Neuronal stem cell (in vitro differentiated cells): ENCODE measurements around the gene AP3S2.

ENCODE experiments used
- DNase-seq: peaks from one replicate; pipeline ENCODE4 v3.0.0-alpha.2; 2013; ENCODE audit warnings: low spot score
- H2AFZ ChIP-seq: one replicate; pipeline ENCODE4 v1.6.1; 2013; ENCODE audit warnings: mild to moderate bottlenecking, low read length, inconsistent platforms
- H2AK5ac ChIP-seq: 2 replicates; pipeline ENCODE4 v1.6.1; 2013; ENCODE audit warnings: low read depth, mild to moderate bottlenecking, inconsistent platforms, low read length, moderate library complexity, mixed read lengths
- H2BK120ac ChIP-seq: 2 replicates; pipeline ENCODE4 v1.6.1; 2013; ENCODE audit warnings: low read depth, mild to moderate bottlenecking, inconsistent platforms, low read length, moderate library complexity, mixed read lengths
- H2BK12ac ChIP-seq: one replicate; pipeline ENCODE4 v1.6.1; 2013; ENCODE audit warnings: low read length, inconsistent platforms
- H2BK15ac ChIP-seq: 2 replicates; pipeline ENCODE4 v1.6.1; 2013; ENCODE audit warnings: mild to moderate bottlenecking, low read length, inconsistent platforms, mixed read lengths
- H2BK5ac ChIP-seq: one replicate; pipeline ENCODE4 v1.6.1; 2013; ENCODE audit warnings: inconsistent platforms, mild to moderate bottlenecking, low read length, moderate library complexity
- H3K14ac ChIP-seq: one replicate; pipeline ENCODE4 v1.6.1; 2013; ENCODE audit warnings: low read length, inconsistent platforms
- H3K18ac ChIP-seq: 2 replicates; pipeline ENCODE4 v1.6.1; 2013; ENCODE audit warnings: low read length, inconsistent platforms
- H3K23ac ChIP-seq: 2 replicates; pipeline ENCODE4 v1.6.1; 2013; ENCODE audit warnings: low read depth, mild to moderate bottlenecking, mixed read lengths, low read length, inconsistent platforms; ENCODE audit not compliant: poor library complexity
- H3K27ac ChIP-seq: replicated peaks from 3 replicates; pipeline ENCODE4 v1.5.1; 2013; ENCODE audit warnings: low read length, inconsistent platforms
- H3K27me3 ChIP-seq, 3 experiments: 2 replicates each; pipeline ENCODE4 v1.6.1; 2013; ENCODE audit warnings: low read length in 3 of 3, mild to moderate bottlenecking in 2 of 3, inconsistent platforms in 1 of 3, low read depth in 1 of 3, mixed read lengths in 1 of 3, moderate library complexity in 1 of 3; ENCODE audit not compliant: control insufficient read depth in 3 of 3, insufficient read depth in 3 of 3
- H3K36me3 ChIP-seq, 2 donors: replicated peaks in 1 of 2; 2 replicates each; pipeline ENCODE4 v1.6.1; 2013; ENCODE audit warnings: low read length in 2 of 2; ENCODE audit not compliant: control insufficient read depth in 2 of 2, insufficient read depth in 2 of 2
- H3K4ac ChIP-seq: 2 replicates; pipeline ENCODE4 v1.6.1; 2013; ENCODE audit warnings: inconsistent platforms, mild to moderate bottlenecking, low read length, moderate library complexity
- H3K4me1 ChIP-seq, 2 donors: 1 replicate in 1 of 2; 2 replicates in 1 of 2; pipeline ENCODE4 v1.6.1; 2013; ENCODE audit warnings: low read length in 2 of 2, low read depth in 1 of 2; ENCODE audit not compliant: control insufficient read depth in 2 of 2, insufficient read depth in 1 of 2
- H3K4me2 ChIP-seq: one replicate; pipeline ENCODE4 v1.6.1; 2013; ENCODE audit warnings: mild to moderate bottlenecking, low read length, inconsistent platforms; ENCODE audit not compliant: insufficient read depth, poor library complexity, severe bottlenecking
- H3K4me3 ChIP-seq, 2 donors: 2 replicates each; pipeline ENCODE4 v1.5.1; 2013; ENCODE audit warnings: low read length in 2 of 2, mild to moderate bottlenecking in 2 of 2, inconsistent platforms in 1 of 2, moderate library complexity in 1 of 2
- H3K79me1 ChIP-seq: one replicate; pipeline ENCODE4 v1.6.1; 2013; ENCODE audit warnings: low read depth, mild to moderate bottlenecking, inconsistent platforms, low read length, moderate library complexity
- H3K9ac ChIP-seq: one replicate; pipeline ENCODE4 v1.6.1; 2013; ENCODE audit warnings: mild to moderate bottlenecking, low read depth, low read length, inconsistent platforms; ENCODE audit not compliant: poor library complexity
- H3K9me3 ChIP-seq, 2 donors: replicated peaks in 1 of 2; 2 replicates each; pipeline versions ENCODE3 to v1.6.1; 2013; ENCODE audit warnings: low read length in 2 of 2, mild to moderate bottlenecking in 2 of 2, inconsistent platforms in 1 of 2, low read depth in 1 of 2, mixed read lengths in 1 of 2, moderate library complexity in 1 of 2; ENCODE audit not compliant: control insufficient read depth in 2 of 2, insufficient read depth in 1 of 2
- H4K8ac ChIP-seq: one replicate; pipeline ENCODE4 v1.6.1; 2013; ENCODE audit warnings: low read depth, mild to moderate bottlenecking, inconsistent platforms, low read length, moderate library complexity
- H4K91ac ChIP-seq: one replicate; pipeline ENCODE4 v1.6.1; 2013; ENCODE audit warnings: low read length, low read depth, mild to moderate bottlenecking, inconsistent platforms; ENCODE audit not compliant: poor library complexity
- WGBS, 2 donors: extraction: QIAGEN DNeasy Blood & Tissue Kit; methylation state at CpG; one replicate each; pipeline ENCODE4 v1.1.7; 2013; ENCODE audit warnings: missing lambda C conversion rate in 2 of 2, mixed read lengths in 1 of 2; ENCODE audit not compliant: insufficient read length in 2 of 2, insufficient replicate concordance in 1 of 2; ENCODE audit errors: extremely low coverage in 2 of 2; 5-methylcytosine and 5-hydroxymethylcytosine counted together

AP3S2 gene

DNA sequence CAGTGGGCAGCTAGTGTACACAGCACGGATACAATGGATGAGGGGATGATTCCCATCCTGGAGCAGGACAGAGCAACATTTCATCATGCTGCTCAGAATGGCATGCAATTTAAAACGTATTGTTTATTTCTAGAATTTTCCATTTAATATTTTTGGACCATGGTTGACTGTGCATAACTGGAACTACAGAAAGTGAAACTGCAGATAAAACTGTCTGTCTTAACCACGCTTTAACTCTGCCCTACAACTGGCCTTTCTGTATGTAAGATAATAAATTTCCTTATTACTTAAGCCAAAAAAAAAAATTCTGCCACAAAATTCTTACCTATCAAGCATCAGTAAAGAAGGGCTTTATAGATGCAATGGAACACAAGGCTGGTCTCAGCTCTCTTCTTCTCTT, 33.4 kb downstream of the AP3S2 start:
- no peak overlapping the region for H2BK5ac ChIP-seq
- no peak overlapping the region for H3K18ac ChIP-seq
- H2BK12ac ChIP-seq = no peak overlapping the region
- no peak overlapping the region for H2AK5ac ChIP-seq
- H3K4me2 ChIP-seq = no peak overlapping the region
- no peak overlapping the region for H2AFZ ChIP-seq
- H3K4ac ChIP-seq = no peak overlapping the region
- H3K4me3 ChIP-seq = no peak overlapping the region
- no CpG with 5 or more reads among the region's 3 CpGs for WGBS, 2 donors
- H3K23ac ChIP-seq = no peak overlapping the region
- no peak overlapping the region for H4K91ac ChIP-seq
- peaks cover 2 to 3% of the 10 kb centered on the region in 2 donors for H3K9me3 ChIP-seq
- H2BK15ac ChIP-seq = no peak overlapping the region
- no peak overlapping the region for H3K14ac ChIP-seq
- no peaks in the 10 kb centered on the region for H3K4me1 ChIP-seq
- no peaks in the 10 kb centered on the region for H3K79me1 ChIP-seq
- peaks cover 13 to 61% of the 10 kb centered on the region in 2 donors for H3K36me3 ChIP-seq
- no peak overlapping the region for H4K8ac ChIP-seq
- no peak overlapping the region for H2BK120ac ChIP-seq
- H3K27ac ChIP-seq = no peak overlapping the region
- H3K9ac ChIP-seq = no peak overlapping the region
- no peaks in the 10 kb centered on the region for H3K27me3 ChIP-seq
- no peak for DNase-seq

GRCh38 chr15:89858661-89859458, 34.9 kb downstream of the AP3S2 start:
- H4K8ac ChIP-seq = no peak overlapping the region
- no peak overlapping the region for H2BK120ac ChIP-seq
- H3K79me1 ChIP-seq = no peaks in the 10 kb centered on the region
- no CpG with 5 or more reads among the region's 9 CpGs for WGBS, 2 donors
- H3K4me2 ChIP-seq = no peak overlapping the region
- H3K27me3 ChIP-seq = no peaks in the 10 kb centered on the region
- peaks cover 11 to 47% of the 10 kb centered on the region in 2 donors for H3K36me3 ChIP-seq
- no peak overlapping the region for H2BK12ac ChIP-seq
- no peak overlapping the region for H3K18ac ChIP-seq
- no peak overlapping the region for H3K14ac ChIP-seq
- H3K9me3 ChIP-seq = peaks cover 2 to 3% of the 10 kb centered on the region in 2 donors
- no peak overlapping the region for H3K9ac ChIP-seq
- no peak overlapping the region for H2BK15ac ChIP-seq
- no peak overlapping the region for H3K4me3 ChIP-seq
- DNase-seq = no peak
- H3K23ac ChIP-seq = no peak overlapping the region
- no peak overlapping the region for H3K27ac ChIP-seq
- H2AFZ ChIP-seq = no peak overlapping the region
- H3K4ac ChIP-seq = no peak overlapping the region
- no peak overlapping the region for H2BK5ac ChIP-seq
- H2AK5ac ChIP-seq = no peak overlapping the region
- no peaks in the 10 kb centered on the region for H3K4me1 ChIP-seq
- no peak overlapping the region for H4K91ac ChIP-seq

- H3K4ac ChIP-seq = no peak overlapping the region
- H3K9me3 ChIP-seq = peaks cover 2 to 3% of the 10 kb centered on the region in 2 donors
- H2BK5ac ChIP-seq = no peak overlapping the region
- DNase-seq = no peak
- H2BK15ac ChIP-seq = no peak overlapping the region
- no peak overlapping the region for H3K9ac ChIP-seq
- H3K4me1 ChIP-seq = no peaks in the 10 kb centered on the region
- H2BK12ac ChIP-seq = no peak overlapping the region
- no CpG with 5 or more reads among the region's 3 CpGs for WGBS, 2 donors
- H4K91ac ChIP-seq = no peak overlapping the region
- no peak overlapping the region for H4K8ac ChIP-seq
- no peak overlapping the region for H2AK5ac ChIP-seq
- H2BK120ac ChIP-seq = no peak overlapping the region
- no peak overlapping the region for H3K23ac ChIP-seq
- no peak overlapping the region for H3K4me2 ChIP-seq
- no peak overlapping the region for H3K14ac ChIP-seq
- H3K4me3 ChIP-seq = no peak overlapping the region
- no peak overlapping the region for H2AFZ ChIP-seq
- no peak overlapping the region for H3K27ac ChIP-seq
- no peaks in the 10 kb centered on the region for H3K79me1 ChIP-seq
- H3K36me3 ChIP-seq = peaks cover 12 to 44% of the 10 kb centered on the region in 2 donors
- H3K18ac ChIP-seq = no peak overlapping the region
- no peaks in the 10 kb centered on the region for H3K27me3 ChIP-seq
Measured at GRCh38 chr15:89857673-89858072, 36.1 kb downstream of the AP3S2 start.

GRCh38 chr15:89855948-89856347, 37.8 kb downstream of the AP3S2 start:
- no peak overlapping the region for H3K9ac ChIP-seq
- H3K27ac ChIP-seq = no peak overlapping the region
- H4K8ac ChIP-seq = no peak overlapping the region
- no peaks in the 10 kb centered on the region for H3K4me1 ChIP-seq
- no peak overlapping the region for H3K14ac ChIP-seq
- peaks cover 15 to 41% of the 10 kb centered on the region in 2 donors for H3K36me3 ChIP-seq
- H3K4me3 ChIP-seq = no peak overlapping the region
- H3K18ac ChIP-seq = no peak overlapping the region
- H3K27me3 ChIP-seq = no peaks in the 10 kb centered on the region
- no peak overlapping the region for H2AFZ ChIP-seq
- H4K91ac ChIP-seq = no peak overlapping the region
- H3K4me2 ChIP-seq = no peak overlapping the region
- no peak overlapping the region for H2AK5ac ChIP-seq
- H2BK5ac ChIP-seq = no peak overlapping the region
- no peak for DNase-seq
- no CpG with 5 or more reads among the region's 3 CpGs for WGBS, 2 donors
- H2BK15ac ChIP-seq = no peak overlapping the region
- peaks cover 2 to 3% of the 10 kb centered on the region in 2 donors for H3K9me3 ChIP-seq
- H2BK12ac ChIP-seq = no peak overlapping the region
- no peak overlapping the region for H2BK120ac ChIP-seq
- no peaks in the 10 kb centered on the region for H3K79me1 ChIP-seq
- no peak overlapping the region for H3K23ac ChIP-seq
- no peak overlapping the region for H3K4ac ChIP-seq
